ENCODE measurements around the gene CFAP69.
"Not testable (repeated sequence)": the region's sequence is repeated elsewhere in the genome, so short reads cannot be mapped to it uniquely, and the experiment has no call there.

Gene CFAP69

GRCh38 chr7:90337106-90337505 lies 92.1 kb downstream of the CFAP69 start:
- DNase-seq (ENCODE audit: low read depth) = no peak

- no peak for DNase-seq (ENCODE audit: low read depth)
These were observed 100.0 kb downstream of the CFAP69 start for GRCh38 chr7:90345016-90345415.

GRCh38 chr7:90345595-90346335 lies 100.8 kb downstream of the CFAP69 start:
- no peak for DNase-seq (ENCODE audit: low read depth)

DNA sequence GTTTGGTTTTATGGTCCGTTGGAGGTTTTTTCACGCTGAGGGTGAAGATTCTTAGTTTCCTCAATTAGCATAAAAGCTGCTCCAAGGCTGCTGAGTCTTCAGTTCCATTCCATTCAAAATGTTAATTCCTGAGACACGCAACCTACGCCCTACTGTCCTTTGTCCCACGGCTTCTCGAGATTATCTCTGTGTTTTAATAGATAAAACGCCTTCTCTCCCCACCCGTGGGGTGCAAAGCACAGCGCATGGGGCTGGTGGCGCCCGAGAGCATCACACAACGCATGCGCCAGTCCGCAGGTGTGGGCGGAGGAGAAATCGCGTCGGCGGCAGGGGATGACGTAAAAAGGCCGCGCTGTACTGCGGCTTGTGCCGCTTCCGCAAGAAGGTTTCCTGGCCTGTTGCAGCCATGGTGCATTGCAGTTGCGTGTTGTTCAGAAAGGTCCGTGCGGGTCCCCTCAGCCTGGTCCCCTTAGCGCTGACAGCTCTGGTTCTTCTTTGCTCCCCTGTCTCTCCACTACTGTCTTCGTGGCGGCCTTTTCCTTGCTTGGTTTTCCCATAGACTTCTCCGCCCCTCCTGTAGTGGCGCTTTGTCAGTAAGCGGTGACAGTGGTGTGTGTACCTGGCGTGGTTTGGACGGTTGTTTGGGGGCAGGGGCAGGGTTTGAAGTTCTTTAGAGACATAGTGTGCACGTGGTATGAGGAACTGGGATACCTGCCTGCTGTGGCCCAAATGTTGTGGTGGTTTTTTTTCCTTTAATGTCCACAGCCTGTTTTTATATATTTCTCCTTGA lies 101.6 kb downstream of the CFAP69 start, which contains the start of gene GTPBP10:
Gene GTPBP10 (plus strand): TSS at position 381 of the 790 bp plus-strand sequence. CDS start 26 bp downstream, at position 407.
- DNase-seq (ENCODE audit: low read depth) = peak; percentile 92

- DNase-seq (ENCODE audit: low read depth) = no peak
These were observed 102.8 kb downstream of the CFAP69 start for GRCh38 chr7:90347759-90348158.

DNA sequence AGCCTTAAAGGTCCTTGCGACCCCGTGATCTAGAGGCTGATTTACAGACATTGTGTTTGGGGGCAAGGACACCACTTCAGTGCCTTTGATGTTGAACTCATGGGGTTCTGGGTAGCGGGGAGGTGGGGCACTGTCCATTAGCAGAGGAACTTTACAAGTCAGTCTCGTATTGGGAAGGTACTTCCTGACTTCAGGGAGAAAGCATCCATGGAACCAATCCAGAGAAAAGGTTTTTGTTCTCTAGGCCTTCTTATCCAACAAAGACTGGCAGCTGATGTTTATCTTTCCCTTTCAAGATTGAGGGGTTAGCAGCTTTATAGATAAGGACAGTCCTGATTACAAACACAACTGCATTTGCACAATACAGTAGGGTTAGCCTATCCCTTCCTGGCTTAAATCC lies 104.3 kb downstream of the CFAP69 start:
- no peak for DNase-seq (ENCODE audit: low read depth)

DNA sequence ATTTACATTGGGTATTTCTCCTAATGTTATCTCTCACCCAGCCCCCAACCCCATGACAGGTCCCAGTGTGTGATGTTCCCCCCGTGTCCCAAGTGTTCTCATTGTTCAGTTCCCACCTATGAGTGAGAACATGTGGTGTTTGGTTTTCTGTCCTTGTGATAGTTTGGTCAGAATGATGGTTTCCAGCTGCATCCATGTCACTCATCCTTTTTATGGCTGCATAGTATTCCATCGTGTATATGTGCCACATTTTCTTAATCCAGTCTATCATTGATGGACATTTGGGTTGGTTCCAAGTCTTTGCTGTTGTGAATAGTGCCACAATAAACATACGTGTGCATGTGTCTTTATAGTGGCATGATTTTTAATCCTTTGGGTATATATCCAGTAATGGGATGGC lies 105.1 kb downstream of the CFAP69 start:
- not testable (repeated sequence) for DNase-seq (ENCODE audit: low read depth)

- no peak for DNase-seq (ENCODE audit: low read depth)
These were observed 107.0 kb downstream of the CFAP69 start for GRCh38 chr7:90351987-90352386.

All from activated T-cell treated with anti-CD3 and anti-CD28 coated beads for 1 hour (primary cell).